Measurements from ENCODE around the gene ODAD3. TPM values are rescaled to one million over a fixed set of nuclear protein-coding genes. Genes with fewer than 3 reads are reported as not detected.
"Not testable (repeated sequence)": the region's sequence is repeated elsewhere in the genome, so short reads cannot be mapped to it uniquely, and the experiment has no call there.

The ODAD3 gene
- total and polyA plus RNA-seq, 2 donors (not counting 1 experiment from before 2014, with no cell fraction given), result 0.18 to 0.62 TPM

DNA sequence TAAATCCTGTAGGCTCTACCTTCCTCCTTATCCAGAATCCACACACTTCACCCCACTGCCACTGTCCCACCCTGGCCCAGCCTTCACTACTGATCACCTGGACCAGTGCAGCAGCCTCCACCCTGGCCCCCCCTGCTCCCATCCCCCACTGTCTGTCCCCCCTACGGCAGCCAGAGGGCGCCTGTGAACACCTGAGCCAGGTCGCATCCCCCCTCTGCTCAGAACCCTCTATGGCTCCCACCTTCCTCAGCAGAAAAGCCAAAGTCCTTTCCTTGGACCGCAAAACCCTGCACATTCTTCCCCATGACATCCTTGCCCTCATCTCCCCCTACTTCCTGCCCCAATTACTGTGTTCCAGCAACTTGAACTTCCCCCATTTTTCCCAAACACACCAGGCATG is 25.3 kb upstream of the ODAD3 start:
- H3K27me3 ChIP-seq (replicated peaks in 1 of 4; ENCODE audit: control extremely low read depth in 1 of 4, control insufficient read depth in 3 of 4, insufficient read depth in 4 of 4, low read length in 3 of 4), result peaks cover 0 to 11% (median 0%) of the 10 kb centered on the region in 4 experiments
- CTCF ChIA-PET, result no interaction called here
- no peak overlapping the region for H3K4me3 ChIP-seq (ENCODE audit: control extremely low read depth in 1 of 5, extremely low read depth in 1 of 5, insufficient read depth in 1 of 5, low read depth in 2 of 5, low read length in 4 of 5)
- H3K79me2 ChIP-seq (ENCODE audit: control insufficient read depth, insufficient read depth, low read length), result no peaks in the 10 kb centered on the region
- Mint-ChIP-seq H3K4me3 (no peak overlapping the region), H3K27ac (no peak overlapping the region), H3K27me3 (no peaks in the 10 kb centered on the region), H3K4me1 (no peaks in the 10 kb centered on the region), H3K9me3 (ENCODE audit: insufficient read depth) (no peaks in the 10 kb centered on the region)
- peaks cover 0 to 4% (median 0%) of the 10 kb centered on the region in 3 donors for H3K9me3 ChIP-seq (ENCODE audit: control extremely low read depth in 1 of 3, control insufficient read depth in 2 of 3, insufficient read depth in 1 of 3, low read length in 2 of 3)
- TF ChIP-seq, protein P1, sequence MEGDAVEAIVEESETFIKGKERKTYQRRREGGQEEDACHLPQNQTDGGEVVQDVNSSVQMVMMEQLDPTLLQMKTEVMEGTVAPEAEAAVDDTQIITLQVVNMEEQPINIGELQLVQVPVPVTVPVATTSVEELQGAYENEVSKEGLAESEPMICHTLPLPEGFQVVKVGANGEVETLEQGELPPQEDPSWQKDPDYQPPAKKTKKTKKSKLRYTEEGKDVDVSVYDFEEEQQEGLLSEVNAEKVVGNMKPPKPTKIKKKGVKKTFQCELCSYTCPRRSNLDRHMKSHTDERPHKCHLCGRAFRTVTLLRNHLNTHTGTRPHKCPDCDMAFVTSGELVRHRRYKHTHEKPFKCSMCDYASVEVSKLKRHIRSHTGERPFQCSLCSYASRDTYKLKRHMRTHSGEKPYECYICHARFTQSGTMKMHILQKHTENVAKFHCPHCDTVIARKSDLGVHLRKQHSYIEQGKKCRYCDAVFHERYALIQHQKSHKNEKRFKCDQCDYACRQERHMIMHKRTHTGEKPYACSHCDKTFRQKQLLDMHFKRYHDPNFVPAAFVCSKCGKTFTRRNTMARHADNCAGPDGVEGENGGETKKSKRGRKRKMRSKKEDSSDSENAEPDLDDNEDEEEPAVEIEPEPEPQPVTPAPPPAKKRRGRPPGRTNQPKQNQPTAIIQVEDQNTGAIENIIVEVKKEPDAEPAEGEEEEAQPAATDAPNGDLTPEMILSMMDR (IDR thresholded peaks at IDR 0.05), result no peak
- no peak for TF ChIP-seq EZH2 (IDR thresholded peaks at IDR 0.05; ENCODE audit: borderline replicate concordance, insufficient read depth, low read depth, low read length, poor library complexity, severe bottlenecking)
- H4K20me1 ChIP-seq (ENCODE audit: control insufficient read depth, insufficient read depth, low read length, poor library complexity, severe bottlenecking), result no peaks in the 10 kb centered on the region
- H2AFZ ChIP-seq (ENCODE audit: insufficient read depth, low read depth, low read length, poor library complexity, severe bottlenecking), result no peak overlapping the region
- H3K4me1 ChIP-seq (ENCODE audit: control insufficient read depth in 2 of 2, insufficient read depth in 2 of 2, low read length in 2 of 2), result no peaks in the 10 kb centered on the region
- no peak for ATAC-seq (ENCODE audit: low read depth)
- no peak overlapping the region for H3K27ac ChIP-seq (ENCODE audit: low read length in 2 of 2)
- intact Hi-C loops (cut with micrococcal nuclease), result no loop called here
- DNase-seq, result no peak
- no peak overlapping the region for H3K9ac ChIP-seq (ENCODE audit: low read length)
- POLR2A ChIA-PET, result no interaction called here
- H3K4me2 ChIP-seq (replicated peaks; ENCODE audit: low read depth, low read length, poor library complexity, severe bottlenecking), result no peak overlapping the region
- 66% methylated on average over 3 of the region's 4 CpGs for WGBS (ENCODE audit: insufficient coverage)
- H3K36me3 ChIP-seq (replicated peaks in 1 of 2; ENCODE audit: control extremely low read depth in 1 of 2, control insufficient read depth in 1 of 2, extremely low read depth in 1 of 2, insufficient read depth in 2 of 2, low read length in 1 of 2), result no peaks in the 10 kb centered on the region

DNA sequence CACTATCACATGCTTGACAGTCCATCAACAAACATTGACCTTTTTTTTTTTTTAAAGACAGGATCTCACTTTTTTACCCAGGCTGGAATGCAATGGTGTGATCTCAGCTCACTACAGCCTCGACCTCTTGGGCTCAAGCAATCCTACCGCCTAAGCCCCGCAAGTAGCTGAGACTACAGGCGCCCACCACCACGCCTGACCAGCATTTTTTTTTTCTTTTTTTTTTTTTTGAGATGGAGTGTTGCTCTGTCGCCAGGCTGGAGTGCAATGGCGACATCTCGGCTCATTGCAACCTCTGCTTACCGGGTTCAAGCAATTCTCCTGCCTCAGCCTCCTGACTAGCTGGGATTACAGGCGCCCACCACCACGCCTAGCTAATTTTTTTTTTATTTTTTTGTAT is 24.0 kb upstream of the ODAD3 start:
- H3K4me1 ChIP-seq (ENCODE audit: control insufficient read depth in 2 of 2, insufficient read depth in 2 of 2, low read length in 2 of 2); H3K79me2 ChIP-seq (ENCODE audit: control insufficient read depth, insufficient read depth, low read length); H3K9ac ChIP-seq (ENCODE audit: low read length); H3K27ac Mint-ChIP-seq; ATAC-seq (ENCODE audit: low read depth); H3K9me3 Mint-ChIP-seq (ENCODE audit: insufficient read depth); H3K9me3 ChIP-seq (ENCODE audit: control extremely low read depth in 1 of 3, control insufficient read depth in 2 of 3, insufficient read depth in 1 of 3, low read length in 2 of 3); H3K27me3 Mint-ChIP-seq; H3K36me3 ChIP-seq (replicated peaks in 1 of 2; ENCODE audit: control extremely low read depth in 1 of 2, control insufficient read depth in 1 of 2, extremely low read depth in 1 of 2, insufficient read depth in 2 of 2, low read length in 1 of 2); H3K4me3 ChIP-seq (ENCODE audit: control extremely low read depth in 1 of 5, extremely low read depth in 1 of 5, insufficient read depth in 1 of 5, low read depth in 2 of 5, low read length in 4 of 5); H4K20me1 ChIP-seq (ENCODE audit: control insufficient read depth, insufficient read depth, low read length, poor library complexity, severe bottlenecking); H3K4me2 ChIP-seq (replicated peaks; ENCODE audit: low read depth, low read length, poor library complexity, severe bottlenecking); H3K4me3 Mint-ChIP-seq; CTCF ChIA-PET; H3K4me1 Mint-ChIP-seq; H3K27ac ChIP-seq (ENCODE audit: low read length in 2 of 2); intact Hi-C loops (cut with micrococcal nuclease); DNase-seq; H2AFZ ChIP-seq (ENCODE audit: insufficient read depth, low read depth, low read length, poor library complexity, severe bottlenecking): not testable (repeated sequence)
- H3K27me3 ChIP-seq (replicated peaks in 1 of 4; ENCODE audit: control extremely low read depth in 1 of 4, control insufficient read depth in 3 of 4, insufficient read depth in 4 of 4, low read length in 3 of 4), result peaks cover 0 to 11% (median 0%) of the 10 kb centered on the region in 4 experiments
- POLR2A ChIA-PET, result interaction anchor here (0.7 kb wide), 2 partner anchors 138 to 527 kb away, joined by 3 read pairs; no protein-coding TSS in a partner anchor
- whole genome bisulfite sequencing (ENCODE audit: insufficient coverage), result 93% methylated on average over 3 of the region's 11 CpGs
